GM12878 (cell line): ENCODE measurements around the gene EDNRA.

Source experiments
- CHD2 ChIP-seq: IDR thresholded peaks from 2 replicates; pipeline ENCODE4 v1.6.1; 2011; ENCODE audit warnings: low read depth, low read length, improper control_type of control experiment, borderline replicate concordance
- EP300 ChIP-seq, 2 experiments: fragments of 150-350 bp in 1 of 2; IDR thresholded peaks; 2 replicates each; pipeline ENCODE4 v1.6.1; 2011 to 2012; ENCODE audit warnings: low read depth in 2 of 2, low read length in 2 of 2, borderline replicate concordance in 1 of 2, improper control_type of control experiment in 1 of 2, inconsistent platforms in 1 of 2; ENCODE audit not compliant: control insufficient read depth in 1 of 2
- EZH2 ChIP-seq: IDR thresholded peaks from 2 replicates; pipeline ENCODE4 v1.6.1; 2012; ENCODE audit warnings: low read depth, mild to moderate bottlenecking, control low read depth, inconsistent platforms, low read length, borderline replicate concordance; ENCODE audit not compliant: control insufficient read depth
- FOS ChIP-seq: IDR thresholded peaks from 3 replicates; pipeline ENCODE4 v1.6.1; 2011; ENCODE audit warnings: borderline replicate concordance; ENCODE audit not compliant: insufficient read length; ENCODE audit errors: extremely low read depth
- GABPA ChIP-seq: IDR thresholded peaks from 2 replicates; pipeline ENCODE4 v1.6.1; 2014; ENCODE audit warnings: antibody characterized with exemption, low read depth, mild to moderate bottlenecking, inconsistent platforms
- HCFC1 ChIP-seq: fragments of 150-350 bp; IDR thresholded peaks from 2 replicates; pipeline ENCODE4 v1.6.1; 2014; ENCODE audit warnings: low read length
- POLR2A ChIP-seq: IDR thresholded peaks from 2 replicates; pipeline ENCODE4 v1.6.1; 2011; ENCODE audit warnings: low read depth, mild to moderate bottlenecking, low read length
- POLR2AphosphoS5 ChIP-seq: IDR thresholded peaks from 2 replicates; pipeline ENCODE4 v1.6.1; 2011; ENCODE audit warnings: mild to moderate bottlenecking, low read length, inconsistent platforms
- TAF1 ChIP-seq: IDR thresholded peaks from 2 replicates; pipeline ENCODE4 v1.6.1; 2011; ENCODE audit warnings: mild to moderate bottlenecking, low read depth, low read length, borderline replicate concordance
- TF ChIP-seq, protein P1 (sequence below): IDR thresholded peaks from 2 replicates; pipeline ENCODE4 v1.6.1; 2012; ENCODE audit warnings: mild to moderate bottlenecking, low read depth, low read length

DNA sequence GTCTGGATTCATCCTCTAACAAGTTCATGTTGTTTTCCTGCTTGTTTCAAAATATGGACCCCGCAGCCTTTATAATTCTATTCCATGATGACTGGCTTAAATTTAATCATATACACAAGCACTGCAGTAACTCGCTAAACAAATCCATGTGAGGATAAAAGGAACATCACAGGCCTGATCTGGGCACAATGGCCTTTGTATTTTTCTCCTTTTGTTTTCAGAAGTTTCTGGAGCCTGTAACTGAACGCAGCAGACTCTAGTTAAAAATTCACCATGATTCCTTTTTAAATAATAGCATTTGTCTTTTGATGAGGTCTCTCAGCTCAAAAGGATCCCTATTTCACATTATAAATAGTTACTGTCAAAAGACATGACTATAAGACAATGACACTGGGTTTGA is 106.1 kb downstream of the EDNRA start:
- TF ChIP-seq TAF1 (no peak), FOS (no peak), EP300 (IDR thresholded peaks at IDR 0.05; ENCODE audit: borderline replicate concordance in 1 of 2, control insufficient read depth in 1 of 2, low read depth in 2 of 2, low read length in 2 of 2) (no peak), HCFC1 (no peak), POLR2AphosphoS5 (no peak), EZH2 (no peak), GABPA (no peak), POLR2A (no peak), CHD2 (no peak)
- TF ChIP-seq, protein P1, sequence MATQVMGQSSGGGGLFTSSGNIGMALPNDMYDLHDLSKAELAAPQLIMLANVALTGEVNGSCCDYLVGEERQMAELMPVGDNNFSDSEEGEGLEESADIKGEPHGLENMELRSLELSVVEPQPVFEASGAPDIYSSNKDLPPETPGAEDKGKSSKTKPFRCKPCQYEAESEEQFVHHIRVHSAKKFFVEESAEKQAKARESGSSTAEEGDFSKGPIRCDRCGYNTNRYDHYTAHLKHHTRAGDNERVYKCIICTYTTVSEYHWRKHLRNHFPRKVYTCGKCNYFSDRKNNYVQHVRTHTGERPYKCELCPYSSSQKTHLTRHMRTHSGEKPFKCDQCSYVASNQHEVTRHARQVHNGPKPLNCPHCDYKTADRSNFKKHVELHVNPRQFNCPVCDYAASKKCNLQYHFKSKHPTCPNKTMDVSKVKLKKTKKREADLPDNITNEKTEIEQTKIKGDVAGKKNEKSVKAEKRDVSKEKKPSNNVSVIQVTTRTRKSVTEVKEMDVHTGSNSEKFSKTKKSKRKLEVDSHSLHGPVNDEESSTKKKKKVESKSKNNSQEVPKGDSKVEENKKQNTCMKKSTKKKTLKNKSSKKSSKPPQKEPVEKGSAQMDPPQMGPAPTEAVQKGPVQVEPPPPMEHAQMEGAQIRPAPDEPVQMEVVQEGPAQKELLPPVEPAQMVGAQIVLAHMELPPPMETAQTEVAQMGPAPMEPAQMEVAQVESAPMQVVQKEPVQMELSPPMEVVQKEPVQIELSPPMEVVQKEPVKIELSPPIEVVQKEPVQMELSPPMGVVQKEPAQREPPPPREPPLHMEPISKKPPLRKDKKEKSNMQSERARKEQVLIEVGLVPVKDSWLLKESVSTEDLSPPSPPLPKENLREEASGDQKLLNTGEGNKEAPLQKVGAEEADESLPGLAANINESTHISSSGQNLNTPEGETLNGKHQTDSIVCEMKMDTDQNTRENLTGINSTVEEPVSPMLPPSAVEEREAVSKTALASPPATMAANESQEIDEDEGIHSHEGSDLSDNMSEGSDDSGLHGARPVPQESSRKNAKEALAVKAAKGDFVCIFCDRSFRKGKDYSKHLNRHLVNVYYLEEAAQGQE: no peak
